Nephron progenitor cell (in vitro differentiated cells): Measurements from ENCODE around the gene RBL2.
"Not testable (repeated sequence)": the region's sequence is repeated elsewhere in the genome, so short reads cannot be mapped to it uniquely, and the experiment has no call there.

ENCODE experiments used
- DNase-seq: peaks from one replicate; pipeline ENCODE4 v3.0.0; 2021
- H3K27ac Mint-ChIP-seq: 2 replicates; pipeline ENCODE4 v1.8.0; 2021; ENCODE audit warnings: mild to moderate bottlenecking, moderate library complexity, mixed read lengths
- H3K27me3 Mint-ChIP-seq: 2 replicates; pipeline ENCODE4 v1.8.0; 2021; ENCODE audit warnings: mild to moderate bottlenecking, low read depth, mixed read lengths; ENCODE audit not compliant: poor library complexity
- H3K36me3 Mint-ChIP-seq: 2 replicates; pipeline ENCODE4 v1.8.0; 2021; ENCODE audit warnings: low read depth, mixed read lengths
- H3K4me1 Mint-ChIP-seq: 2 replicates; pipeline ENCODE4 v1.8.0; 2021; ENCODE audit warnings: mixed read lengths
- H3K4me3 Mint-ChIP-seq: 2 replicates; pipeline ENCODE4 v1.8.0; 2021; ENCODE audit warnings: mild to moderate bottlenecking, moderate library complexity, mixed read lengths
- H3K9me3 Mint-ChIP-seq: 2 replicates; pipeline ENCODE4 v1.8.0; 2021; ENCODE audit warnings: mild to moderate bottlenecking, moderate library complexity, mixed read lengths
- TF ChIP-seq, protein P1 (sequence below): fragments of 200-600 bp; sonication (generic); IDR thresholded peaks from 2 replicates; pipeline ENCODE4 v1.5.0; 2021; ENCODE audit warnings: antibody characterized with exemption

The RBL2 gene, protein sequence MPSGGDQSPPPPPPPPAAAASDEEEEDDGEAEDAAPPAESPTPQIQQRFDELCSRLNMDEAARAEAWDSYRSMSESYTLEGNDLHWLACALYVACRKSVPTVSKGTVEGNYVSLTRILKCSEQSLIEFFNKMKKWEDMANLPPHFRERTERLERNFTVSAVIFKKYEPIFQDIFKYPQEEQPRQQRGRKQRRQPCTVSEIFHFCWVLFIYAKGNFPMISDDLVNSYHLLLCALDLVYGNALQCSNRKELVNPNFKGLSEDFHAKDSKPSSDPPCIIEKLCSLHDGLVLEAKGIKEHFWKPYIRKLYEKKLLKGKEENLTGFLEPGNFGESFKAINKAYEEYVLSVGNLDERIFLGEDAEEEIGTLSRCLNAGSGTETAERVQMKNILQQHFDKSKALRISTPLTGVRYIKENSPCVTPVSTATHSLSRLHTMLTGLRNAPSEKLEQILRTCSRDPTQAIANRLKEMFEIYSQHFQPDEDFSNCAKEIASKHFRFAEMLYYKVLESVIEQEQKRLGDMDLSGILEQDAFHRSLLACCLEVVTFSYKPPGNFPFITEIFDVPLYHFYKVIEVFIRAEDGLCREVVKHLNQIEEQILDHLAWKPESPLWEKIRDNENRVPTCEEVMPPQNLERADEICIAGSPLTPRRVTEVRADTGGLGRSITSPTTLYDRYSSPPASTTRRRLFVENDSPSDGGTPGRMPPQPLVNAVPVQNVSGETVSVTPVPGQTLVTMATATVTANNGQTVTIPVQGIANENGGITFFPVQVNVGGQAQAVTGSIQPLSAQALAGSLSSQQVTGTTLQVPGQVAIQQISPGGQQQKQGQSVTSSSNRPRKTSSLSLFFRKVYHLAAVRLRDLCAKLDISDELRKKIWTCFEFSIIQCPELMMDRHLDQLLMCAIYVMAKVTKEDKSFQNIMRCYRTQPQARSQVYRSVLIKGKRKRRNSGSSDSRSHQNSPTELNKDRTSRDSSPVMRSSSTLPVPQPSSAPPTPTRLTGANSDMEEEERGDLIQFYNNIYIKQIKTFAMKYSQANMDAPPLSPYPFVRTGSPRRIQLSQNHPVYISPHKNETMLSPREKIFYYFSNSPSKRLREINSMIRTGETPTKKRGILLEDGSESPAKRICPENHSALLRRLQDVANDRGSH

GRCh38 chr16:53434377-53435065 lies at the start of gene RBL2:
RBL2 (plus strand) TSS chr16:53434471; CDS start chr16:53434557, 86 bp downstream.
- DNase-seq, result peak; percentile 79
- Mint-ChIP-seq H3K4me1 (peaks cover 20% of the 10 kb centered on the region), H3K27me3 (peaks cover 3% of the 10 kb centered on the region), H3K4me3 (peak within 1 kb of the TSS; percentile 98), H3K9me3 (peaks cover 8% of the 10 kb centered on the region), H3K27ac (peak within 1 kb of the TSS; percentile 98), H3K36me3 (peaks cover 6% of the 10 kb centered on the region)
- TF ChIP-seq, protein P1, sequence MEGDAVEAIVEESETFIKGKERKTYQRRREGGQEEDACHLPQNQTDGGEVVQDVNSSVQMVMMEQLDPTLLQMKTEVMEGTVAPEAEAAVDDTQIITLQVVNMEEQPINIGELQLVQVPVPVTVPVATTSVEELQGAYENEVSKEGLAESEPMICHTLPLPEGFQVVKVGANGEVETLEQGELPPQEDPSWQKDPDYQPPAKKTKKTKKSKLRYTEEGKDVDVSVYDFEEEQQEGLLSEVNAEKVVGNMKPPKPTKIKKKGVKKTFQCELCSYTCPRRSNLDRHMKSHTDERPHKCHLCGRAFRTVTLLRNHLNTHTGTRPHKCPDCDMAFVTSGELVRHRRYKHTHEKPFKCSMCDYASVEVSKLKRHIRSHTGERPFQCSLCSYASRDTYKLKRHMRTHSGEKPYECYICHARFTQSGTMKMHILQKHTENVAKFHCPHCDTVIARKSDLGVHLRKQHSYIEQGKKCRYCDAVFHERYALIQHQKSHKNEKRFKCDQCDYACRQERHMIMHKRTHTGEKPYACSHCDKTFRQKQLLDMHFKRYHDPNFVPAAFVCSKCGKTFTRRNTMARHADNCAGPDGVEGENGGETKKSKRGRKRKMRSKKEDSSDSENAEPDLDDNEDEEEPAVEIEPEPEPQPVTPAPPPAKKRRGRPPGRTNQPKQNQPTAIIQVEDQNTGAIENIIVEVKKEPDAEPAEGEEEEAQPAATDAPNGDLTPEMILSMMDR, result no peak

- H3K27me3 Mint-ChIP-seq, H3K4me3 Mint-ChIP-seq, DNase-seq, H3K4me1 Mint-ChIP-seq, H3K36me3 Mint-ChIP-seq, H3K27ac Mint-ChIP-seq: not testable (repeated sequence)
- H3K9me3 Mint-ChIP-seq, result peaks cover 50% of the 10 kb centered on the region
Measured at GRCh38 chr16:53384610-53385009, 49.7 kb upstream of the RBL2 start.

GRCh38 chr16:53404959-53405358 lies 29.3 kb upstream of the RBL2 start:
- Mint-ChIP-seq H3K27ac (no peak overlapping the region), H3K4me3 (no peak overlapping the region), H3K9me3 (no peaks in the 10 kb centered on the region), H3K27me3 (peaks cover 4% of the 10 kb centered on the region), H3K4me1 (no peaks in the 10 kb centered on the region), H3K36me3 (no peaks in the 10 kb centered on the region)
- no peak for DNase-seq
- TF ChIP-seq, protein P1, result no peak

DNA sequence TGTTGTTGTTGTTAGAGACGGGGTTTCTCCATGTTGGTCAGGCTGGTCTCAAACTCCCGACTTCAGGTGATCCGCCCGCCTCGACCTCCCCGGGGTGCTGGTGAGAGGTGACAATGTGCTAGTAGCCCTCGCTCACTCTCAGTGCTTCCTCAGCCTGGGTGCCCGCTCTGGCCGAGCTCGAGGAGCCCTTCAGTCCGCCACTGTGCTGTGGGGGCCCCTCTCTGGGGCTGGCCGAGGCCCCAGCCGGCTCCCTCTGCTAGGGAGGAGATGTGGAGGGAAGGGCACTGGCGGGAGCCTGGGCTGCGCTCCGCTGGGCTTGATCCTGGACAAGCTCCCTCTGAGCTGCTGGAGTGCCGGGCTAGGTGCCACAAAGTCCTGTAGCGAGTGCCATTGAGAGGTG lies 21.7 kb upstream of the RBL2 start:
- DNase-seq, result no peak
- Mint-ChIP-seq H3K9me3 (peaks cover 15% of the 10 kb centered on the region), H3K27me3 (peaks cover 7% of the 10 kb centered on the region), H3K4me1 (peaks cover 8% of the 10 kb centered on the region), H3K4me3 (no peak overlapping the region), H3K27ac (no peak overlapping the region), H3K36me3 (peaks cover 4% of the 10 kb centered on the region)
- TF ChIP-seq, protein P1, result no peak

GRCh38 chr16:53413864-53414263 lies 20.4 kb upstream of the RBL2 start:
- TF ChIP-seq, protein P1, result no peak
- Mint-ChIP-seq H3K9me3 (peaks cover 15% of the 10 kb centered on the region), H3K27me3 (peaks cover 3% of the 10 kb centered on the region), H3K36me3 (peaks cover 4% of the 10 kb centered on the region), H3K27ac (no peak overlapping the region), H3K4me1 (peaks cover 8% of the 10 kb centered on the region), H3K4me3 (no peak overlapping the region)
- no peak for DNase-seq
